DOHH2 (cell line): ENCODE results near the gene SUMF1.

Experiments
- EZH2phosphoT487 ChIP-seq: fragments of 200-600 bp; sonication (generic); IDR thresholded peaks from 2 replicates; pipeline ENCODE4 v1.6.1; 2017; ENCODE audit warnings: borderline replicate concordance, mild to moderate bottlenecking, antibody characterized with exemption, low read length, moderate library complexity, mixed read lengths
- TF ChIP-seq, protein P1 (sequence below): fragments of 200-600 bp; sonication (generic); IDR thresholded peaks from one replicate; pipeline ENCODE4 v1.5.1; 2014; ENCODE audit warnings: antibody characterized with exemption, mild to moderate bottlenecking, low read depth, low read length; ENCODE audit not compliant: poor library complexity, severe bottlenecking

GRCh38 chr3:4409971-4410573 lies 57.0 kb downstream of the SUMF1 start:
- no peak for TF ChIP-seq EZH2phosphoT487
- TF ChIP-seq, protein P1, sequence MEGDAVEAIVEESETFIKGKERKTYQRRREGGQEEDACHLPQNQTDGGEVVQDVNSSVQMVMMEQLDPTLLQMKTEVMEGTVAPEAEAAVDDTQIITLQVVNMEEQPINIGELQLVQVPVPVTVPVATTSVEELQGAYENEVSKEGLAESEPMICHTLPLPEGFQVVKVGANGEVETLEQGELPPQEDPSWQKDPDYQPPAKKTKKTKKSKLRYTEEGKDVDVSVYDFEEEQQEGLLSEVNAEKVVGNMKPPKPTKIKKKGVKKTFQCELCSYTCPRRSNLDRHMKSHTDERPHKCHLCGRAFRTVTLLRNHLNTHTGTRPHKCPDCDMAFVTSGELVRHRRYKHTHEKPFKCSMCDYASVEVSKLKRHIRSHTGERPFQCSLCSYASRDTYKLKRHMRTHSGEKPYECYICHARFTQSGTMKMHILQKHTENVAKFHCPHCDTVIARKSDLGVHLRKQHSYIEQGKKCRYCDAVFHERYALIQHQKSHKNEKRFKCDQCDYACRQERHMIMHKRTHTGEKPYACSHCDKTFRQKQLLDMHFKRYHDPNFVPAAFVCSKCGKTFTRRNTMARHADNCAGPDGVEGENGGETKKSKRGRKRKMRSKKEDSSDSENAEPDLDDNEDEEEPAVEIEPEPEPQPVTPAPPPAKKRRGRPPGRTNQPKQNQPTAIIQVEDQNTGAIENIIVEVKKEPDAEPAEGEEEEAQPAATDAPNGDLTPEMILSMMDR = no peak
